Measurements from ENCODE around the gene ACTR3. TPM values are rescaled to one million over a fixed set of nuclear protein-coding genes. Genes with fewer than 3 reads are reported as not detected.

ACTR3 gene
- total and polyA plus RNA-seq, 2 of the 8 experiments (the other 6 are each of a cell fraction or from before 2014, with no cell fraction given) = 51.7 to 184 TPM

- no peak for TF ChIP-seq FOSL1 (IDR thresholded peaks at IDR 0.05; ENCODE audit: insufficient read depth, low read depth, low read length)
Observed at GRCh38 chr2:113878743-113879142, 11.1 kb upstream of the ACTR3 start (continued).
